GM18909 (cell line): ENCODE results near the gene DERA.
A peak's percentile ranks its signal among the peaks of the same experiment; 100 is the strongest.
"Not testable (repeated sequence)": the region's sequence is repeated elsewhere in the genome, so short reads cannot be mapped to it uniquely, and the experiment has no call there.

ENCODE experiments used
- ATAC-seq: cut with Tn5 transposase; IDR thresholded peaks from one replicate; pipeline ENCODE4 v1.9.1; 2021; ENCODE audit warnings: mild to moderate bottlenecking; ENCODE audit not compliant: unreplicated experiment, poor library complexity

The DERA gene

GRCh38 chr12:15956413-15957185, 45.5 kb downstream of the DERA start:
- ATAC-seq: no peak

DNA sequence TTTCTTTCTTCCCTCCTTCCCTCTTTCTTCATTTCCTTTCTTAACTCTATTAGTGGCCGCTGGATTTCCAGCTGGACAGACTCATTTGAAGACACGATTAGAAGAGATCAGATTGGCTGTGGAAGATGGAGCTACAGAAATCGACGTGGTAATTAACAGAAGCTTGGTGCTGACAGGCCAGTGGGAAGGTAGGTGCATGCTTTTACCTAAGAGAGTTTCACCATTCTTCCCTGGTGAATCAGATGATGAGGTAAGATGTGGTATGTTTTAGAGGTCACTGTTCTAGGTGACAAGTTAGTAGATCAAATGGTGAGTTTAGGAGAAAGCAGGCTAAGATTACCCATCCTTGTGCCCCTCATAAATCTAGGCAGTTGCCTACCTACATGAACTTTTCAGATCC, 51.6 kb downstream of the DERA start:
- ATAC-seq: no peak

DNA sequence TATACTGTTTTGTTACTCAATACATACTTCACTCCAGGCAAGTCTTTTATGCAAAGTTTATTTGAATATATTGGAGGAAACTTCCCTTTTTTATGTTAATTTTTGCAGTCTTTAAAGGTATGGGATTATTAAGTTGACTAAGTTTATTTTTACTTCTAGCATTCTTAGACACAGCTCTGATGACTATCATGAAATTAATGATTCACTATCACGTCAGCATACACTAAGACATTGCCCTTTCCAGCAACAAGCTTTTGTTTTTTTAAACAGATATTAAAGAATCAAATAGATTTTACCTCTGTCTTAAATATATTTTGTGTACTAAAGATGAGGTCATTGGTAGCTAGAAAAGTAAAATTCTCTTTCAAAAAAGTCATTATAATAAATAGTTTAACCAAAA, 52.1 kb downstream of the DERA start:
- ATAC-seq: no peak

DNA sequence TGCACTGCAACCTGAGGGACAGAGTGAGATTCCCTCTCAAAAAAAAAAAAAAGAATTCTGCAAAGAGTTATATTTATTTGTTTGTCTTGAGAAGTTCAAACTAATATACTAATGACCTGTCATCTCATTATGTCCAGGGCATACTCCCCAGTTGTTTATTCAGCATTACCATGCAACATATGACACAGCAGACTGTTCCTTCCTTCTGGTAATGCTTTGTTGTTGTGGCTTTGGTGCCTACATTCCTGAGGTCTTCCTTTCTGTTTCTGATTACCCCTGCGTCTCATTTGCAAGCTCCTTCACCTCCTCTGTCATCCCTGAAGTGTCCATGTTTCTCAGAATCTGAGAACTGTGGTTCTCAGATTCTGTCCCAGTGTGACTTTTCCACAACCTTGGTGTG, 55.3 kb downstream of the DERA start:
- no peak for ATAC-seq

DNA sequence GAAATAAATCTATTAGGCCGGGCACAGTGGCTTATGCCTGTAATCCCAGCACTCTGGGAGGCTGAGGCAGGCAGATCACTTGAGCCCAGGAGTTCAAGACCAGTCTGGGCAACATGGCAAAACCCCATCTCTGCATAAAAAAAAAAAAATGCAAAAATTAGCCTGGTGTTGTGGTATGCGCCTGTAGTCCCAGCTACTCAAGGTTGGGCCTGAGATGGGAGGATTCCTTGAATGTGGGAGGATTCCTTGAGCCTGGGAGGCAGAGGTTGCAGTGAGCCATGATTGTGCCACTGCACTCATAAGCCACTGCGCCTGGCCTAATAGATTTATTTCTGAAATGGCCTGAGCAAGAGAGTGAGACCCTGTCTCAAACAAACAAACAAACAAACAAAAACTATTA, 55.9 kb downstream of the DERA start:
- not testable (repeated sequence) for ATAC-seq

DNA sequence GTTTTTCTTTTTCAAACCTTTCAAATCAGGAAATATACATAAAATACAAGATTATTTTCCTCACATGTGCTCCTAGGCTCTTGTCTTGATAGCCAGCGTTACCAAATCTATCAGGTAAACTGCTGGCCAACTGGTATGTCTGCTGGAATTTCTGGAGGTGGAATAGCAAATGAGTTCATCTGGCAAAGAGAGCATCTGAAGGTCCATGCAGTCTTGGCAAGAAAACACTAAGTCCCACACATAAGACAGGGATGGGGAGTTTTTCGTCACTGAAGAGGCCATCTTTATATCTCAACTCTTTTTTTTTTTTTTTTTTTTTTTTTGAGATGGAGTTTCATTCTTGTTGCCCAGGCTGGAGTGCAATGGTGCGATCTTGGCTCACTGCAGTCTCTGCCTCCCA, 60.1 kb downstream of the DERA start:
- ATAC-seq: no peak

GRCh38 chr12:15972894-15973293, 61.8 kb downstream of the DERA start:
- no peak for ATAC-seq

DNA sequence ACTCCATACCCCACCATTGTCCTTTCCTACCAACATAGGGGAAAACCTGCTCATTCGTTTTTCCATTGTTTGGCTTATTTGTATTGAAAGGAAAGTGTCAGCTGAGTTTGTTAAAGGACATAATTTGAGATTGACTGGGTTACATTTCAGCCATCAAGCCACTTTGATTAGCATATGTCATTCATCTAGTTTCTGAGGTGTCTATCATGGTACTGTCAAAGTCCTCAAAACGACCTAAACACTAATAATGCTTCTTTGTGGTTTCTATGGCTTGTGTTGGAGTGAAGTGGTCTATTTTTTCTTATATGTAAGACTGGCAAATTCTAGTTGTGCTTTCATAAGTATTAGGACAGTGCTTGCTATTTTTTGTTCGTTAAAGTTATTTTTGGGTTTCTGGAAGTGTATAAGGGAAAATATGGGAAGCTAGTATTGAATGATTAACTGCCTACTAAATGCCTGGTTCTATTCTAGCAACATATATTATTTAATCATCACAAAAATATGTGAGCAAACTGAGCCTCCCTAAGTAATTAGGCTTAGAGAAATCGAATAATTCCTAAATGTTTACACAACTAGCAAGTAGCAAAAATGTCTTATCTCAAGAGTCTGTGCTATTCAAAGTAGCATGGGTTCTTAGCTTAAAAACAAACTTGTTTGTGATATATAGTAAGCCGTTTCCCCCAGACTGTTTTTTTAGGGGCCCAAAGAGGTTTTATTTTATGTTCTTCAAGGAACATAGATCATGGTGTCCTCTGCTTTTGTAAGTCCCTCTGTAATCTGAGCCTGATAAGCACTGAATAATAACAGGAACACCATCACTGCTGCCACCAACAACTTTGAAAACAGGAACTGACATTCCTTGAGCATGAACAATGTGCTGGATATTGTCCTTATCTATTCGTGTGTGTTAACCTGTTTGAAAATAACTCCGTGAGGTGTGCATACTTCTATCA, 67.1 kb downstream of the DERA start:
- ATAC-seq: no peak

- ATAC-seq: peak; percentile 77
These were observed 68.3 kb downstream of the DERA start for GRCh38 chr12:15979096-15980092.

- ATAC-seq: no peak
These were observed 70.9 kb downstream of the DERA start for GRCh38 chr12:15982071-15982470.

DNA sequence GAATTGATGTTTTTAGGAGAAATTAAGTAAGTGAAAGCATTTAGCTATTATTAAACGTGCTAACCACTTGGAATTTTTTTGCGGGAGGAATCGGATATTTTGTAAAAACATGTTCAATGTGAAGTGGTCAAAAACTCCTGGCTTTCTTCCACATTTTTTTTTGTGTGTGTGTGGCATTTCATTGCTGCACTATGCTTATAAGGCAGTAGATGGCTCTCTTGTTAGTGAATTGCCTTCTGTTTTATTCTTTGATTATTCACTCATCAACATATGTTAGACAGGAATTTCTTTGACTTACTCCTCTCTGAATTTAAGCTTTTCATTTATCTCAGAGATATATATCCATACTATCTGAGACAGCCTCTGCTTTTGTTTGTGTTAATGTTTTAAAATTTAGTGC, 71.3 kb downstream of the DERA start:
- ATAC-seq: no peak

GRCh38 chr12:15982921-15983320, 71.8 kb downstream of the DERA start:
- ATAC-seq: no peak

- ATAC-seq: no peak
These were observed 73.1 kb downstream of the DERA start for GRCh38 chr12:15984097-15984800.

GRCh38 chr12:15984963-15985362, 73.8 kb downstream of the DERA start:
- no peak for ATAC-seq

DNA sequence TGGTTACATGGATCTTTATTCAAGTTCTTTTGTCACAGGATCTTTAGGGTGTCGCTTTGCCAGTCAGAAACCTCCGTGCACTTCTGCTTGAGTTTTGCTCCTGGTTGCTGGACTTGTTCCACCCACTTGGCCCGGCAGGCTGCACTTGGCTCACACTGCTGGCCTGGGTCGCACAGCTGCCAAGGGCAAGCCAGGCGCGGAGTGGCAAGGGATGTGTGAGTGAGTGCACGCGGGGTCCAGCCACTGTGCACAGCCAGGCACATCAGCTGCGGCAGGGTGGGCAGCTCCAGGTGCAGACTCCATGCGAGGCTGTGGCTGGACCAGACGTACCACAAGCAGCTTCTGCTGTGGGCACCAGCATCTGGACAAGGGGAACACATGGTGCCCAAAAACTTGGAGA, 76.6 kb downstream of the DERA start:
- no peak for ATAC-seq

GRCh38 chr12:15988983-15989755, 78.0 kb downstream of the DERA start:
- ATAC-seq: no peak

GRCh38 chr12:15995801-15996200, 84.7 kb downstream of the DERA start:
- ATAC-seq: no peak

DNA sequence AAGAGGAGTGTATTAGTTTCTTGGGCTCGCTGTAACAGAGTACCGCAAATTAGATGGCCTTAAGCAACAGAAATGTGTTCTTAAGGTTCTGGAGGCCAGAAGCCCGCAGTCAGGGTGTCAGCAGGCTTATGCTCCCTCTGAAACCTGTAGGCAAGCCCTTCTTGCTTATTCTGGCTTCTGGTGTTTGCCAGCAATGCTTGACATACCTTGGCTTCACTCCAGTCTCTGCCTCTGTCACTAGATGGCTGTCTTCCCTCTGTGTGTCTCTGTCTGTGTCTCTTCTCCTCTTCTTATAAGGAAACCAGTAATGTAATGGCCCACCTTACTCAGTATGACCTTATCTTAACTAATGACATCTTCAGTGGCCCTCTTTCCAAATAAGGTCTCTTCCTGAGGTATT, 85.1 kb downstream of the DERA start:
- no peak for ATAC-seq

GRCh38 chr12:15996948-15997347, 85.8 kb downstream of the DERA start:
- ATAC-seq: no peak
